Measurements from ENCODE around the gene RBM23.
"Not testable (repeated sequence)": the region's sequence is repeated elsewhere in the genome, so short reads cannot be mapped to it uniquely, and the experiment has no call there.

The RBM23 gene

DNA sequence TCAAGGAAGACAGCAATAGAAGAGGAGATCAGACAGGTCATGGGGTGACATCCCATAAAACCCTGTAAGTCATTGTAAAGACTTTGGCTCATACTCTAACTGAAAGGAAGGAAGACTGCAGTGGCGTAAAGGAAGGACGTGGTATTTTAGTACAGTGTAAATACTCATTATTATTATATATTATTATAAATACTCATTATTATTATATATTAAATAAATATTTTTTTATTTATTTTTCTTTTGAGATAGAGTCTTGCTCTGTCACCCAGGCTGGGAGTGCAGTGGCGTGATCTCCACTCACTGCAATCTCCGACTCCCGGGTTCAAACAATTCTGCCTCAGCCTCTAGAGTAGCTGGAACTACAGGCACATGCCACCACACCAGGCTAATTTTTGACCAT, 62.5 kb downstream of the RBM23 start:
- TF ChIP-seq, protein P1, sequence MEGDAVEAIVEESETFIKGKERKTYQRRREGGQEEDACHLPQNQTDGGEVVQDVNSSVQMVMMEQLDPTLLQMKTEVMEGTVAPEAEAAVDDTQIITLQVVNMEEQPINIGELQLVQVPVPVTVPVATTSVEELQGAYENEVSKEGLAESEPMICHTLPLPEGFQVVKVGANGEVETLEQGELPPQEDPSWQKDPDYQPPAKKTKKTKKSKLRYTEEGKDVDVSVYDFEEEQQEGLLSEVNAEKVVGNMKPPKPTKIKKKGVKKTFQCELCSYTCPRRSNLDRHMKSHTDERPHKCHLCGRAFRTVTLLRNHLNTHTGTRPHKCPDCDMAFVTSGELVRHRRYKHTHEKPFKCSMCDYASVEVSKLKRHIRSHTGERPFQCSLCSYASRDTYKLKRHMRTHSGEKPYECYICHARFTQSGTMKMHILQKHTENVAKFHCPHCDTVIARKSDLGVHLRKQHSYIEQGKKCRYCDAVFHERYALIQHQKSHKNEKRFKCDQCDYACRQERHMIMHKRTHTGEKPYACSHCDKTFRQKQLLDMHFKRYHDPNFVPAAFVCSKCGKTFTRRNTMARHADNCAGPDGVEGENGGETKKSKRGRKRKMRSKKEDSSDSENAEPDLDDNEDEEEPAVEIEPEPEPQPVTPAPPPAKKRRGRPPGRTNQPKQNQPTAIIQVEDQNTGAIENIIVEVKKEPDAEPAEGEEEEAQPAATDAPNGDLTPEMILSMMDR (IDR thresholded peaks at IDR 0.05; ENCODE audit: low read depth, low read length): no peak
- DNase-seq (ENCODE audit: extremely low read depth, low read depth): no peak

DNA sequence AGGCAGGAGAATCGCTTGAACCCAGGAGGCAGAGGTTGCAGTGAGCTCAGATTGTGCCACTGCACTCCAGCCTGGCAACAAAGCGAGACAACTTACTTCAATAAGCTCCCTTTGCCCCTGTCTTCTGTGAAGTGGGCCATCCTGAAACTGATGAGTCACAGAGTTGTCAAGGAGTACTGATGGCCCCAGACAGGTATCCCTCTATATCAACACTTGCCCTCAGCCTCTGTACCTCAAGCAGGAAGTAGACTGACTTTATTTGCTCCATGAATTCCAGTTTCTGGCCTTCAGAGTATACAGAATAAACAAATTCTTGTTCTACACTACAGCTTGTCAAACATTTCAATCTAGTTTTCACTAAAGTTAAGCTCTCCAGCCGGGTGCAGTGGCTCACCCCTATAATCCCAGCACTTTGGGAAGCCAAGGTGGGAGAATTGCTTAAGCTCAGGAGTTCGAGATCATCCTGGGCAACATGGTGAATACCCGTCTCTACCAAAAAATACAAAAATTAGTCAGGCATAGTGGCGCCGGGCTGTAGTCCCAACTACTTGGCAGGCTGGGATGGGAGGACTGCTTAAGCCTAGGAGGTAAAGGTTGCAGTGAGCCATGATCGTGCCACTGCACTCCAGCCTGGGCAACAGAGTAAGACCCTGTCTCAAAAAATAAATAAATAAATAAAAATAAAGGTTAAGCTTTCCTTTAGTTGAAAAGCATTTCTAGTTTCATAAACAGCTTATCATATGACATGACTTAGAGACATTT, 63.8 kb downstream of the RBM23 start:
- DNase-seq (ENCODE audit: extremely low read depth, low read depth): no peak
- TF ChIP-seq, protein P1 (IDR thresholded peaks at IDR 0.05; ENCODE audit: low read depth, low read length): no peak

GRCh38 chr14:22854296-22854695, 64.7 kb downstream of the RBM23 start:
- DNase-seq (ENCODE audit: extremely low read depth, low read depth): not testable (repeated sequence)

GRCh38 chr14:22852940-22853767, 65.8 kb downstream of the RBM23 start:
- DNase-seq (ENCODE audit: extremely low read depth, low read depth): no peak
- TF ChIP-seq, protein P1 (IDR thresholded peaks at IDR 0.05; ENCODE audit: low read depth, low read length): peak; percentile 87

GRCh38 chr14:22852599-22852939, 66.4 kb downstream of the RBM23 start:
- no peak for DNase-seq (ENCODE audit: extremely low read depth, low read depth)
- TF ChIP-seq, protein P1 (IDR thresholded peaks at IDR 0.05; ENCODE audit: low read depth, low read length): no peak

DNA sequence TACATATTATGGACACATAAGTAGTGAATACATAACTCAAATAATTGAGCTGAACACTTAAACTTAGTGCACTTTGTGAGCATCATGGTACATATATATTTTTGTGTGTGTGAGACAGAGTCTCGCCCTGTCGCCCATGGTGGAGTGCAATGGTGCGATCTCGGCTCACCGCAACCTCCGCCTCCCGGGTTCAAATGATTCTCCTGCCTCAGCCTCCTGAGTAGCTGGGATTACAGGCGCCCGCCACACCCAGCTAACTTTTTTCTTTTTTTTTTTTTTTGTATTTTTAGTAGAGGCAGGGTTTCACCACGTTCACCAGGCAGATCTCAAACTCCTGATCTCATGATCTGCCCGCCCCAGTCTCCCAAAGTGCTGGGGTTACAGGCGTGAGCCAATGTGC, 66.8 kb downstream of the RBM23 start:
- DNase-seq (ENCODE audit: extremely low read depth, low read depth): not testable (repeated sequence)

GRCh38 chr14:22850944-22851764, 67.8 kb downstream of the RBM23 start:
- DNase-seq (ENCODE audit: extremely low read depth, low read depth): peak; percentile 93
- TF ChIP-seq, protein P1 (IDR thresholded peaks at IDR 0.05; ENCODE audit: low read depth, low read length): no peak
